ENCODE results near the gene PHLDB1.
"Not testable (repeated sequence)": the region's sequence is repeated elsewhere in the genome, so short reads cannot be mapped to it uniquely, and the experiment has no call there.

PHLDB1 gene

GRCh38 chr11:118606157-118606843 is 1.1 kb upstream of the PHLDB1 start:
- DNase-seq (ENCODE audit: low read depth) = no peak

GRCh38 chr11:118606844-118607228 is 579 bp upstream of the PHLDB1 start:
- DNase-seq (ENCODE audit: low read depth) = no peak

DNA sequence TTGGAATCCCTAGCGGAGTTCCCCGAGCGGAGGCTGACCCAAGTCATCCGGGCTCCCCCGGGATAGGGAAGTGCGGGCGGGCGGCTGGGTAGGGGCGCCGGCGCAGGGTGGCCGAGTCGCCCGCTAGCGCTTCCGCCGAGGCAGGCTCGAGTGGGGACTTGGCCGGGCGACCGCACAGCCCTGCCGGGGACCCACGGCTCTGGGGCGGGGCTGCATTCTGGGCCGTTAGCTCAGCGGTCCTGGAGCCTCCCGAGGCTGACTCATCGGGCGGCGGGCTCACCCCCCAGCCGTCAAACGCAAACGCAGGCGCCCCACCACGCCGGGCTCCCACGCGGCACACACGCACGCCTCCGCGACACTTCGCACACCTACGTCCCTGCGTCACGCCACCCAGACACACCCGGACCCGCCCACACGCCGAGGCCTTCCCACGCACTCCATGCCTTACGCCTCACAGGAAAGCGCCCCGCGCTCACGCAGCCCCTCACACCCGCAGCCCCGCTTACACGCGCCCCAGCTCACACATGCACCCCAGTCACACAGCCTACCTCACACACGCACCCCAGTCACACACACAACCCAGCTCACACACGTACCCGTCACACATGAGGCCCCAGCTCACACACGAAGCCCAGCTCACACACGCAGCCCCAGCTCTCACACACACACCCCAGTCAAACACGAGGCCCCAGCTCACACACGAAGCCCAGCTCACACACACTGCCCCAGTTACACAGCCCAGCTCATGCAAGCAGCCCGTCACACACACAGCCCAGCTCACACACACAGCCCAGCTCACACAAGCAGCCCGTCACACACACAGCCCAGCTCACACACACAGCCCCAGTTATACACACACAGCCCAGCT is 1.2 kb downstream of the PHLDB1 start:
- DNase-seq (ENCODE audit: low read depth) = no peak

DNA sequence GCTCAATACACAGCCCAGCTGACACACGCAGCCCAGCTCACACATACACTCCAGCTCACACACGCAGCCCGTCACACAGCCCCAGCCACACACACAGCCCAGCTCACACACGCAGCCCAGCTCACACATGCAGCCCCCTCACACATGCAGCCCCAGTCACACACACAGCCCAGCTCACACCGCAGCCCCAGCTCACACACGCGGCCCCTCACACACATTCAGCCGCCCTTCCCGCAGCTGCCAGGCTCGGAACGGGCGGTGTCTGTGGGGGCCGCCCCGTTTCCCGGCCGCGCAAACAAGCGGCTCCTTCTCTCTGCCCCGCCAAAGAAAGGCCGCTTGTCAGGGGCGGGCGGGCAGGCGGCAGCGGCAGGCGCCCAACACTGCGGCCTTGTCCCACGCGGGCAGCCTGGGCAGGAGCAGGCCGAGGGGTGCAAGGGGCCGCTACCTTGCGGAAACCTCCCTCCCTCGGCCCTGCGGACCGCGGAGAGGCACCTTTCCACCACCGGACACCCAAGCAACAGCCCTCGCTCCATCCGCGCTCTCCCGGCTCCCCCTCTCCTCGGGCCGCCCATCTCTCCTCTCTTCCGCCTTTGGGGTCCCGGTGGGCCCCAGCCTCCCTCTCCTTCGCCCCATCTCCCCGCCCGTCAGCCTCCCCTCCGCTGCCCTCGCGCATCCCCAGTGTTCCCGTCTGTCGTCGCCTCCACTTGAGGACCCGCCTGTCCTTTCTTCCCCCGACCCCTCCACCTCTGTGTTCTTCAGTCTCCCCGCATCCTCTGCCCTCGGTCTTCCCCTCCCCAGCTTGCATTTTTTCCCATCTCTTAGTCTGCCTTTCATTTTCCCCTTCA is 2.2 kb downstream of the PHLDB1 start:
- DNase-seq (ENCODE audit: low read depth) = no peak

DNA sequence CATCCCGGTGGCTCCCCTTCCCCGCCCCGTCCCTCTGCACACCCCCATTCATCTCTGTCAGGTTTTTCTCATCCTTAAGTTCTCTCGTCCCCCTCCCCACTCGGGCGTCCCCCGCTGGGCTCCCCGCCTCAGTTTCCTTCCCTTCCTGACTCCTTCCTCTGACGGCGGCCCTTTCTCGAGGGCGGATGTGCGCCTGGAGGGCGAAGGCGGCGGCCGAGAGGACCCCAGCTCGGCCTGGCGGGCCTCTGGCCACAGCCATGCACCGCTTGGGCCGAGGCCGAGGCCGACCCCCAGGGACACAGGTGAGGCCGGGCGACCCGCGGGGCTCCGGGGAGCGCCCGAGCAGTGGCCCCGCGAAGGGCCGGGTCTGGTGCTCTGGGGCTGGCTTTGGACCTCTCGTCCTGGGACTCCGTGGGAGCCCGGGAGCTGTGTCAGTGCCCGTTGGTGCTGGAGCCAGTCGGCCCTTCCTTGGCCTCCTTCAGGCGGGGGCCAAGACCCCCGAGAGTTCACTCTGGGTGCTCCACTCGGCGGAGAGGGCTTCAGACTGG is 2.9 kb downstream of the PHLDB1 start:
- no peak for DNase-seq (ENCODE audit: low read depth)

GRCh38 chr11:118610773-118611432 is 3.5 kb downstream of the PHLDB1 start:
- DNase-seq (ENCODE audit: low read depth) = no peak

DNA sequence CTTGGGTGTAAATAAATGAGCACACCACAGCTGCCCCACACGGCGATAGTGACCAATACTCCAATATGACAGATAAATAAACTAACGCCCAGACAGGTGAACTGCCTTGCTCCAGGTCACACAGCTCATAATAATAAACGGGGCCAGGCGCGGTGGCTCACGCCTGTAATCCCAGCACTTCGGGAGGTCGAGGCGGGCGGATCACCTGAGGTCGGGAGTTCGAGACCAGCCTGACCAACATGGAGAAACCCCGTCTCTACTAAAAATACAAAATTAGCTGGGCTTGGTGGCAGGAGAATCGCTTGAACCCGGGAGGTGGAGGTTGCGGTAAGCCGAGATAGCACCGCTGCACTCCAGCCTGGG is 4.0 kb downstream of the PHLDB1 start:
- DNase-seq (ENCODE audit: low read depth) = not testable (repeated sequence)

- DNase-seq (ENCODE audit: low read depth) = no peak
Measured at GRCh38 chr11:118612378-118612777, 5.0 kb downstream of the PHLDB1 start.

DNA sequence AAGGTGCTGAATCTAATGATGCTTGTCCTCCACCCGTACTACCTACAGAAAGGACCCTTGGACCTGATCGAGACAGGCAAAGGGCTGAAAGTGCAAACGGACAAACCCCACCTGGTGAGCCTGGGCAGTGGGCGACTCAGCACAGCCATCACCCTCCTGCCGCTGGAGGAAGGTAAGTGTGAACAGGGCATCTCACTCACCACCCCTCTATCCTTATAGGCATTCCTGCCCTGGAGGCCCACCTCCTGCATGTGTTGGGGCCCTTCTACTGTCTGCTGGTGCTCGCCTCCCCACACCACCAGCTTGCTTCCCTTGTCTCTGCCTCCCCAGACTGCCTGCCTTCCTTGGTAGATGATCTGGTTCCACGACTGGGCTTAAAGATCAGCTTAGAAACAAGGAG is 7.1 kb downstream of the PHLDB1 start:
- DNase-seq (ENCODE audit: low read depth) = no peak

DNA sequence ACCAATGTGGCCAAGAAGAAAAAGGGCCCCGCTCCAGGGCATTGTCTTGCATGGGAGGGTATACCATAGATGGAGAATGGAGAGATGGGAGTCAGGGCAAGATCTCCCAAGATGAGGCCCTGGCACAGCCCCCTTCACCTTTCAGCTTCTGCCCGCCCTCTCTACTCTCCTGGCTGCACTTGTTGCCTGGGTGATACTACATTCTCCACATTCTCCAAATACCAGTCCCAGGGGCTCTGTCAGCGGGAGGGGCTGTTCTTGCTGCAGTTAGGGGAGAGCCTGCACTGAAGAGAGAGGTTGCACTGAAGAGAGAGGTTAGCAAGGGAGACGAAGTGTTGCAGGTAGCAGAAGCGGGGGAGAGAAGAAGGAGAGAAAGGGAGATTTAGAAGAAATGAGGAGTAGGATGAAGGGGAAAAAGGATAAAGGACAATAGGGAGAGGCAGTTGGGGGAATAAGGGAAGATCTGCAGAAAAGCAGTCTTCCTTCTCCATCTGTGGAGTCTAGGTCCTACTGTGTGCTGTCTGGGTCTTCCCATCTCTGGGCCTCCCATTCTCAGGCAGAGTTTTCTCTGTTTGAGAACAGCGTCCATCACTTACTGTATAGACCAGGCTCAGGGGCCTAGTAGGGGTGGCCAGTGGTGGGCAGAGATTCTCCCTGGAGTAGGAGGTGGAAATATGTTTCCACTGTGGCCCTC is 8.0 kb downstream of the PHLDB1 start:
- DNase-seq (ENCODE audit: low read depth) = no peak

GRCh38 chr11:118615976-118616371 is 8.6 kb downstream of the PHLDB1 start:
- no peak for DNase-seq (ENCODE audit: low read depth)

DNA sequence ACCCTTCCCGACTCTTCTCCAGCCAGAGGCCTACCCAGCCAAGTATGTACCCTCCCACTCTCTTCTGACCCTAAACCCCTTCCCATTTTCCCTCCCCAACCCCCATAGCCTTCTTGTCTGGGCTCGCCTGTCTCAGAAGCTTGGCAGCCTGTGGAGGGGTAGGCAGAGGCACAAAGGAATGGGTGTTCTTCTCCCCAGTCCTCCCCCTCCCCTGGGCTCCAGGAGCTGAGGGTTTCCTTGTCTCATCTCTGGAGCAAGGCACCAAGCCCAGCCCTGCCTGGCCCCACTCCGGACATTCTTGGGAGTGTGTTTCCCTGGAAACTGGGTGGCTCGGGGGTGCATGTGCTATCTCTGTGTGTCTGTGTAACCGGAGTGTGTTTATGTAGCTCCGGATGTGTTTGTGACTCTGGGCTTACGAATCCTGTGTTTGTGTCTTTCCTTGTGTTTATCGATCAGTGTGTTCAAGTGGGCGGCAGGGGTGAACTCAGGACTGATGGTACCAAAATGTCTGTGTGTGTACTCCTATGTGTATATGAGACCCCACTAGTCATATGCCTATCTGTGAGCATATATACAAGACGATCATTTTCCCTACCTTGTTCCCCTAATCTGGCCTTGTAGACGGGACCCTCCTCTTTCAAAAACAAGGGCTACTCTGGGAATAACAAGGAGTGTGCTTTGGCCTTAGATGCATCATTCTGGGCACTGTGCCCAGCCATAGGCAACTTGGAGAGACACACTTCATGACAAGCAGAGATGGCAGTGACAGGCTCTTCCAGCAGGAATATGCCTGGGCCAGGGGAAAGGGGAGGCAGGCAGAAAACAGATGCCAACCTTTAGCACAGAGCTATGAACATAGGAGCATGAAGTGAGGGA is 10.9 kb downstream of the PHLDB1 start:
- DNase-seq (ENCODE audit: low read depth) = no peak

GRCh38 chr11:118618991-118619375 is 11.6 kb downstream of the PHLDB1 start:
- no peak for DNase-seq (ENCODE audit: low read depth)

DNA sequence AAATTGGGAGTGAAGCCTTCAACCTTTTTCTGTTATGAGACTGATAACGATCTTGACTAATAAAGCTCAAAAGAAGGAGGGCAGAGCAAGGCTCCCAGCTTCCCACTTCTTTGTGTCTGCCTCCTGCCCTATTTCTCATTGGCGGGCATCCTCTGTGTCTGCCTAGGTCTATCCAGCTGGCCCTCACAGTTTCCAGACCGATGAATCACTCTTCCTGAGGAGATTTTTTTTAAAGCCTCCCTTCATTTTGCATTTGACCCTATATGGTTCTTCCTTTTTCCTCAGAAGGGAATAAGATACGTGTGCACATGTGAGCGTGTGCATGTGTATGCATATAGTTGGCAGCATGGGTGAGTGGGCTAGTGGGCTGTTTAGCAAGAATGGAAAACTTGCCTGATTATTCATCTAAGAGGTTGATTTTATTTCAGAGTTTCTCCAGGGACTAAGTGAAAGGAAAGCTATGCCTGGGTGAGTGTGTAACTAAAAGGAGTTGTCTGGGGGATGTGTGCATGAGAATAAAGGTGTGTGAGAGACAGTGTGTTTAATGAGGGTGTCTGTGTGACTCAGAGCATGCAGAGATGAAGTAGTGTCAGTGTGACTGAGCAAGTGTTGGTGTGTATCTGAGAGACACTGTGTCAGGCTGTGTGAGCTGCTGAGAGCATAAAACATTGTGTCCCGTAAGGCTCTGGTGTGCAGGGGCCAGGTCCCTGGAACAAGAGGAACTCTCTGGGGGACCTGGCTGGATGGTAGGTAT is 12.2 kb downstream of the PHLDB1 start:
- peak; percentile 88 for DNase-seq (ENCODE audit: low read depth)

DNA sequence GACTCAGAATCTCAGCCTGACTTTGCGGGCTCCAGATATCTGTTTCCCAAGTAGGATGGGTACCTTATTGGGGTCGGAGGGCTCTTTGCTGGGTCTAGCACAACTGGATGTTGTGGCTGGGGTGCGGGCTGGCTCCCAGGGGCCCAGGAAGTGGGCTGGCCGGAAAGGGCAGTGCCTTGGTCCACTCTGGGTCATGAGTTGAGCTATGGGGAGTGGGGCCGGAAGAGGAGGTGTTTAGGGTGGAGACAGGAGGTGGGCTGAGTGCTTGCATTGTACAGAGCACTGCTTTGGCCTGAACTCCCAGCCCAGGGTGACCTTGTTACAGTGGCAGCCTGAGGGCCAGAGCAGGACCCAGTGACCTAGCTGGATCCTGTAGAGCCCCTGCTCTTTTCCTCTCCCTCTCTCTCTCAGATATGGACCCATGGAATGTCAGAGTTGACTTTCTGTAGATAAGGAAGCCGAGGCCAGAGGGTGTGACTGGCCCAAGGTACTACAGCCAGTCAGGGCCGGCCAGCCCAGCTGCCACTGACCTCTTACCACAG is 13.2 kb downstream of the PHLDB1 start:
- no peak for DNase-seq (ENCODE audit: low read depth)

DNA sequence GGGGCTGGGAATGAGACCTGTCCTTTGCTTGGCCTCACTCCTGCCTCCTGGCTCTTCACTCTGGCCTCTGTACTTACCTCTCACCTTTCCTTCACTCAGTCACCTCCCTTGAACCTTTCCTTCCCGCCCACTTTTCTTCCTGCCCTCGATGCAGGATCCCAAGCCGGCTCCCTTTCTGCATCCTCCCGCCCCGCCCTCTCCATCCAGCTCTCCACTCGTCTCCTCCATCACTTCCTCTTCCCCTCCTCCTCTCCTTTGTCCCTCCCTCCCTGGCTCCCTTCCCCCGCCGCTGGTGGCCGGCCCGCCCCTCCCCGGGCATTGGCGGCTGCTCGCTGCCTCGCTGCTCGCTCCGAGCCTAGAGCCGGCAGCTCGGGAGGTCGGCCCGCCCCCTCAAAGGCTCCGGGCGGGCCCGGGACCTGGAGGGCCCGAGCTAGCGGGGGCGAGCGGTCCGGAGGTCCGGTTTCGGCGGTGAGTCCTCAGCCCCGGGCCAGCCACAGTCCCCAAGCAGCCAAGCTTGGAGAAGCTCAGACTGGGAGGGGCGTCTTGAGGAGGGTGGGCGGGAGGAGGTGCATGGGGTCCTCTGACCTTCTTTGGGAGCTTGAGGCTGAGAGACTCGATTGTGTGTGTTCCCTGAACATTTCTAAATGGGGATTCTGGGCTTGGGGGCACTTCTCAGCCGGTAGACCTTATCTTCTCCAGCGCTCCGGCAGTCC is 13.8 kb downstream of the PHLDB1 start:
- DNase-seq (ENCODE audit: low read depth) = peak; percentile 76

DNA sequence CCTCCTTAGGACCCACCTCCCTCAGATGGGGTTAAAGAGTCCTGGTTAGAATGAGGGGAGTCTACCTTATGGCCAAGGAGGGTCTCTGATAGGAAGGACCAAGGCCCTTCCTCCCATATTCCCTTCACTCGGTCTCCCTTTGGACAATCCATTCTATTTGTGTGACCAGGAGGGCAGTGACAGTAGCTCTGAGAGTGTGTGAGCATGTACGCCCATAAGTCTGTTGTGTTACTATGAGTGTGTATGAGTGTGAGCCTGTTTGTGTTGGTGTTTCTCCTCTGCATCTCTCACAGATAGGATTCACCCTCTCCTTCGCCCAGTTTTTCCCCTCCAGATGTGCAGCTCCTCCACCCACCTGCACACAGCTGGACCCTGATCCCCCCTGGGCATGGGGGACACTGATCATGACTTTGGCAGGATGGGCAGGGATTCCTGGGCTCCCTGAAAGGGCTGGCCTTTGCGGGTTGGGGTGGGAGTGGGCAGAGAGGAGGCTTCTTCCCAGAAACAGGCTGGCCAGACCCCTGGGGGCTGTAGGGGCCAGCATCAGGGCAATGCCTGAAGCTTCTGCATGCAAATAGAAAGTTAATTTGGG is 14.5 kb downstream of the PHLDB1 start:
- no peak for DNase-seq (ENCODE audit: low read depth)
